IMR-90 (cell line): ENCODE results near the gene NCLN.

Experiments
- CEBPB ChIP-seq: IDR thresholded peaks from 2 replicates; pipeline ENCODE4 v1.6.1; 2012; ENCODE audit warnings: low read depth, low read length, improper control_type of control experiment
- CTCF ChIP-seq: conservative IDR thresholded peaks from 2 replicates; pipeline ENCODE4 v1.5.1; 2012; ENCODE audit warnings: mild to moderate bottlenecking, low read depth, low read length, improper control_type of control experiment
- MAFK ChIP-seq: IDR thresholded peaks from 2 replicates; pipeline ENCODE4 v1.6.1; 2012; ENCODE audit warnings: low read depth, low read length, improper control_type of control experiment
- MXI1 ChIP-seq: IDR thresholded peaks from 2 replicates; pipeline ENCODE4 v1.6.1; 2012; ENCODE audit warnings: low read depth, mild to moderate bottlenecking, low read length, moderate library complexity, borderline replicate concordance
- POLR2A ChIP-seq: IDR thresholded peaks from 2 replicates; pipeline ENCODE4 v1.6.1; 2012; ENCODE audit warnings: mild to moderate bottlenecking, low read depth, low read length

GRCh38 chr19:3192684-3193083 lies 7.0 kb downstream of the NCLN start:
- TF ChIP-seq MXI1 (no peak), POLR2A (no peak), CTCF (no peak), CEBPB (no peak), MAFK (no peak)
